Measurements from ENCODE around the gene FAM193B. TPM values are rescaled to one million over a fixed set of nuclear protein-coding genes. Genes with fewer than 3 reads are reported as not detected.

The FAM193B gene
- polyA plus RNA-seq, 1 of the 3 experiments (the other 2 are of a cell fraction), result 48.1 TPM

DNA sequence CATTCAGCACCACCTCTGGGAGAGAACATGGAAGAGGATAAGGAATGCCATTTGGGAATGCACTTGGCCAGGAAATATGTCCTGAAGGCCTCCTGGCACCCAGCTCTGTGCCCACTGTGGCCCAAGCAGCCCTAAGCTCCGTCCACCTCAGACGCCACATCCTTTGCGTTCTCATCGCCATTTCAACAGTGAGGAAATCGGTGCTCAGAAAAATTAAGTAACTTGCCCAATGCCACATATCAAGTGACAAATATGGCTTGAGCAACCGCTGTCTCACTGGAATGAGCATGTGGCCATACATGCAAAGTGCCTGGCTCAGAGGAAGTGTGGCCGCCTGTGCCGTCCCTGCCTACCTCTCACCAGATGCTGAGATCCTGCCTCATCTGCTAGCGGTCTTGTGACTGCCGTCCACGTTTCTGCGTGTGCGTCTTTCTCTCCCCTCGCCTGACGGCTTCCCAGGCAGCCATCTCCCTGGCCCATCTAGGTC is 43.8 kb downstream of the FAM193B start:
- no peaks in the 10 kb centered on the region for H3K9me3 ChIP-seq
- H4K20me1 ChIP-seq (ENCODE audit: insufficient read depth), result no peaks in the 10 kb centered on the region
- H3K27me3 ChIP-seq (ENCODE audit: insufficient read depth), result no peaks in the 10 kb centered on the region
- H3F3A ChIP-seq (replicated peaks; ENCODE audit: insufficient read depth), result no peaks in the 10 kb centered on the region
- ChIA-PET CTCF (interaction anchor here (1.8 to 8.8 kb wide), 2 partner anchors 9 to 107 kb away, joined by 6 to 80 read pairs; no protein-coding TSS in a partner anchor), POLR2A (no interaction called here)
- no peak for DNase-seq
- peaks cover 2 to 3% of the 10 kb centered on the region in 2 experiments; a peak in 1 of 4 replicates for H3K4me1 ChIP-seq (ENCODE audit: control insufficient read depth in 1 of 2, insufficient read depth in 2 of 2, low read depth in 1 of 2, low read length in 1 of 2)
- no peak overlapping the region for H3K4me2 ChIP-seq
- 93% methylated on average over 11 of the region's 15 CpGs for WGBS (ENCODE audit: low lambda C conversion rate)
- H3K27ac ChIP-seq (ENCODE audit: low read depth in 2 of 2, low read length in 1 of 2), result no peak overlapping the region
- H3K9ac ChIP-seq, result no peak overlapping the region
- H3K36me3 ChIP-seq (replicated peaks in 1 of 2; ENCODE audit: control insufficient read depth in 1 of 2, insufficient read depth in 2 of 2, low read length in 1 of 2), result peaks cover 19 to 53% of the 10 kb centered on the region in 2 experiments
- TF ChIP-seq, protein P1, sequence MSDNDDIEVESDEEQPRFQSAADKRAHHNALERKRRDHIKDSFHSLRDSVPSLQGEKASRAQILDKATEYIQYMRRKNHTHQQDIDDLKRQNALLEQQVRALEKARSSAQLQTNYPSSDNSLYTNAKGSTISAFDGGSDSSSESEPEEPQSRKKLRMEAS (IDR thresholded peaks at IDR 0.05; ENCODE audit: low read depth), result no peak
- TF ChIP-seq RAD21 (IDR thresholded peaks at IDR 0.05; ENCODE audit: low read length) (no peak), SIN3A (IDR thresholded peaks at IDR 0.05; ENCODE audit: borderline replicate concordance, low read depth, low read length) (no peak), EP300 (IDR thresholded peaks at IDR 0.05; ENCODE audit: borderline replicate concordance in 1 of 2, low read depth in 1 of 2, low read length in 1 of 2) (no peak)
- TF ChIP-seq, protein P2, sequence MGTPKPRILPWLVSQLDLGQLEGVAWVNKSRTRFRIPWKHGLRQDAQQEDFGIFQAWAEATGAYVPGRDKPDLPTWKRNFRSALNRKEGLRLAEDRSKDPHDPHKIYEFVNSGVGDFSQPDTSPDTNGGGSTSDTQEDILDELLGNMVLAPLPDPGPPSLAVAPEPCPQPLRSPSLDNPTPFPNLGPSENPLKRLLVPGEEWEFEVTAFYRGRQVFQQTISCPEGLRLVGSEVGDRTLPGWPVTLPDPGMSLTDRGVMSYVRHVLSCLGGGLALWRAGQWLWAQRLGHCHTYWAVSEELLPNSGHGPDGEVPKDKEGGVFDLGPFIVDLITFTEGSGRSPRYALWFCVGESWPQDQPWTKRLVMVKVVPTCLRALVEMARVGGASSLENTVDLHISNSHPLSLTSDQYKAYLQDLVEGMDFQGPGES (IDR thresholded peaks at IDR 0.05; ENCODE audit: low read depth, low read length), result no peak
- peaks cover 14% of the 10 kb centered on the region for H3K79me2 ChIP-seq (ENCODE audit: insufficient read depth)
- H2AFZ ChIP-seq (ENCODE audit: low read depth), result no peak overlapping the region
- no peaks in the 10 kb centered on the region for H3K9me2 ChIP-seq
- H3K4me3 ChIP-seq (ENCODE audit: low read depth in 2 of 2, low read length in 1 of 2), result no peak overlapping the region

DNA sequence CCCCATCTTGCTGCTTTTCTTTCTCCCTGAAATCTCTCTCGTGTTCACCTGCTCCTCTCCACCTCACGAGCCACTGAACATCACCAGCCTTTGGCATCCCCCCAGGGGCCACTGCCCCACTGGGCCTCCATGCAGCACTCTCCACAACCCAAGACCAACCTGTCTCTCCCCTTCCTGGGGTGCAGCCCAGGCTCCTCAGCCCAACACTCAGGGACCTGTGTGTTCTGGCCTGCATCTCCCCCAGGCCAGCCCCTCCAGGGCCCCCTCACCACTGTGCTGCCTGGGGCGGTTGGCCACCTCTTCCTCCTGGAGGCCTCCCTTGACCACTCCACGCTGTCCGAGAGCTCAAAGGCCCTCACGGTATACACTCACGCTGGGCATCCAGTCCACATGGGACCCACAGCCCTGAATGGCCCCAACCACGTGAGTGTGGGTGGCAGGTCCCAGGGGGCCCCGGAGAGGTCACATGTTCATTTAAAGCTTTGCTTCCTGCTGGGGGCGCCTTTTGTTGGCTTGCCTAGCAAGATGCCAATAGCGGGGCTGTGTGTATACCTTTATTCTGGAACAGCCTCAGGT is 44.3 kb downstream of the FAM193B start:
- DNase-seq, result no peak
- Histone ChIP-seq H3K4me3 (ENCODE audit: low read depth in 2 of 2, low read length in 1 of 2) (no peak overlapping the region), H3K4me2 (no peak overlapping the region), H3K79me2 (ENCODE audit: insufficient read depth) (peaks cover 9% of the 10 kb centered on the region; the same call in 1 of the 2 replicates), H4K20me1 (ENCODE audit: insufficient read depth) (no peaks in the 10 kb centered on the region), H3K9ac (no peak overlapping the region), H2AFZ (ENCODE audit: low read depth) (no peak overlapping the region), H3K27me3 (ENCODE audit: insufficient read depth) (no peaks in the 10 kb centered on the region), H3K9me3 (no peaks in the 10 kb centered on the region), H3K4me1 (ENCODE audit: control insufficient read depth in 1 of 2, insufficient read depth in 2 of 2, low read depth in 1 of 2, low read length in 1 of 2) (no peaks in the 10 kb centered on the region; a peak in 1 of 4 replicates), H3K9me2 (no peaks in the 10 kb centered on the region), H3F3A (replicated peaks; ENCODE audit: insufficient read depth) (no peaks in the 10 kb centered on the region), H3K27ac (ENCODE audit: low read depth in 2 of 2, low read length in 1 of 2) (no peak overlapping the region), H3K36me3 (replicated peaks in 1 of 2; ENCODE audit: control insufficient read depth in 1 of 2, insufficient read depth in 2 of 2, low read length in 1 of 2) (peaks cover 13 to 47% of the 10 kb centered on the region in 2 experiments)
- TF ChIP-seq FOXJ3 (CRISPR knock-in tag; IDR thresholded peaks at IDR 0.05), result no peak
- TF ChIP-seq RXRA (IDR thresholded peaks at IDR 0.05; ENCODE audit: borderline replicate concordance, low read depth), result no peak
- TF ChIP-seq GATA2 (CRISPR knock-in tag; IDR thresholded peaks at IDR 0.05), result no peak
- no peak for TF ChIP-seq FOSL2 (IDR thresholded peaks at IDR 0.05; ENCODE audit: borderline replicate concordance, low read depth)
- TF ChIP-seq, protein P3, sequence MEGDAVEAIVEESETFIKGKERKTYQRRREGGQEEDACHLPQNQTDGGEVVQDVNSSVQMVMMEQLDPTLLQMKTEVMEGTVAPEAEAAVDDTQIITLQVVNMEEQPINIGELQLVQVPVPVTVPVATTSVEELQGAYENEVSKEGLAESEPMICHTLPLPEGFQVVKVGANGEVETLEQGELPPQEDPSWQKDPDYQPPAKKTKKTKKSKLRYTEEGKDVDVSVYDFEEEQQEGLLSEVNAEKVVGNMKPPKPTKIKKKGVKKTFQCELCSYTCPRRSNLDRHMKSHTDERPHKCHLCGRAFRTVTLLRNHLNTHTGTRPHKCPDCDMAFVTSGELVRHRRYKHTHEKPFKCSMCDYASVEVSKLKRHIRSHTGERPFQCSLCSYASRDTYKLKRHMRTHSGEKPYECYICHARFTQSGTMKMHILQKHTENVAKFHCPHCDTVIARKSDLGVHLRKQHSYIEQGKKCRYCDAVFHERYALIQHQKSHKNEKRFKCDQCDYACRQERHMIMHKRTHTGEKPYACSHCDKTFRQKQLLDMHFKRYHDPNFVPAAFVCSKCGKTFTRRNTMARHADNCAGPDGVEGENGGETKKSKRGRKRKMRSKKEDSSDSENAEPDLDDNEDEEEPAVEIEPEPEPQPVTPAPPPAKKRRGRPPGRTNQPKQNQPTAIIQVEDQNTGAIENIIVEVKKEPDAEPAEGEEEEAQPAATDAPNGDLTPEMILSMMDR (IDR thresholded peaks at IDR 0.05), result no peak
- no peak for TF ChIP-seq MEF2A (IDR thresholded peaks at IDR 0.05; ENCODE audit: borderline replicate concordance, low read depth)
- TF ChIP-seq NFIC (IDR thresholded peaks at IDR 0.05; ENCODE audit: borderline replicate concordance), result no peak
- no peak for TF ChIP-seq ELF1 (IDR thresholded peaks at IDR 0.05)
- TF ChIP-seq JUND (IDR thresholded peaks at IDR 0.05), result no peak
- TF ChIP-seq RCOR1 (IDR thresholded peaks at IDR 0.05; ENCODE audit: low read length), result no peak
- TF ChIP-seq TAF1 (IDR thresholded peaks at IDR 0.05; ENCODE audit: borderline replicate concordance, low read depth, low read length), result no peak
- TF ChIP-seq YY1 (IDR thresholded peaks at IDR 0.05; ENCODE audit: low read depth), result no peak
- TF ChIP-seq, protein P4, sequence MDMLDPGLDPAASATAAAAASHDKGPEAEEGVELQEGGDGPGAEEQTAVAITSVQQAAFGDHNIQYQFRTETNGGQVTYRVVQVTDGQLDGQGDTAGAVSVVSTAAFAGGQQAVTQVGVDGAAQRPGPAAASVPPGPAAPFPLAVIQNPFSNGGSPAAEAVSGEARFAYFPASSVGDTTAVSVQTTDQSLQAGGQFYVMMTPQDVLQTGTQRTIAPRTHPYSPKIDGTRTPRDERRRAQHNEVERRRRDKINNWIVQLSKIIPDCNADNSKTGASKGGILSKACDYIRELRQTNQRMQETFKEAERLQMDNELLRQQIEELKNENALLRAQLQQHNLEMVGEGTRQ (IDR thresholded peaks at IDR 0.05; ENCODE audit: borderline replicate concordance, low read depth, low read length), result no peak
- no peak for TF ChIP-seq GABPA (IDR thresholded peaks at IDR 0.05; ENCODE audit: low read depth)
- no peak for TF ChIP-seq RAD21 (IDR thresholded peaks at IDR 0.05; ENCODE audit: low read length)
- WGBS (ENCODE audit: low lambda C conversion rate), result 96% methylated on average over 11 of the region's 11 CpGs
- POLR2A ChIA-PET, result no interaction called here
- CTCF ChIA-PET, result interaction anchor here (0.8 to 8.8 kb wide), 3 partner anchors 9 to 119 kb away, joined by 3 to 80 read pairs (median 6); no protein-coding TSS in a partner anchor
